Suprapubic skin (tissue), 4 donors: ENCODE results near the gene GPR35.

Source experiments
- CTCF ChIP-seq, 2 donors: fragments of 200-600 bp in 1 of 2; fragments of 450-650 bp in 1 of 2; sonication (generic) in 1 of 2; IDR thresholded peaks; one replicate each; pipeline ENCODE4 v1.5.1; 2016 to 2019; ENCODE audit warnings: antibody characterized with exemption in 2 of 2, mild to moderate bottlenecking in 1 of 2, moderate library complexity in 1 of 2
- EP300 ChIP-seq: sonication (generic); formaldehyde crosslinking; IDR thresholded peaks from one replicate; pipeline ENCODE4 v1.6.1; 2017; ENCODE audit warnings: antibody characterized with exemption
- POLR2A ChIP-seq, 2 donors: fragments of 450-650 bp; IDR thresholded peaks; one replicate each; pipeline ENCODE4 v1.6.1; 2017; ENCODE audit warnings: antibody characterized with exemption in 2 of 2, mild to moderate bottlenecking in 2 of 2, moderate library complexity in 2 of 2
- POLR2AphosphoS5 ChIP-seq, 3 donors: sonication (generic); formaldehyde crosslinking; IDR thresholded peaks; one replicate each; pipeline ENCODE4 v1.6.1; 2017; ENCODE audit warnings: antibody characterized with exemption in 3 of 3

DNA sequence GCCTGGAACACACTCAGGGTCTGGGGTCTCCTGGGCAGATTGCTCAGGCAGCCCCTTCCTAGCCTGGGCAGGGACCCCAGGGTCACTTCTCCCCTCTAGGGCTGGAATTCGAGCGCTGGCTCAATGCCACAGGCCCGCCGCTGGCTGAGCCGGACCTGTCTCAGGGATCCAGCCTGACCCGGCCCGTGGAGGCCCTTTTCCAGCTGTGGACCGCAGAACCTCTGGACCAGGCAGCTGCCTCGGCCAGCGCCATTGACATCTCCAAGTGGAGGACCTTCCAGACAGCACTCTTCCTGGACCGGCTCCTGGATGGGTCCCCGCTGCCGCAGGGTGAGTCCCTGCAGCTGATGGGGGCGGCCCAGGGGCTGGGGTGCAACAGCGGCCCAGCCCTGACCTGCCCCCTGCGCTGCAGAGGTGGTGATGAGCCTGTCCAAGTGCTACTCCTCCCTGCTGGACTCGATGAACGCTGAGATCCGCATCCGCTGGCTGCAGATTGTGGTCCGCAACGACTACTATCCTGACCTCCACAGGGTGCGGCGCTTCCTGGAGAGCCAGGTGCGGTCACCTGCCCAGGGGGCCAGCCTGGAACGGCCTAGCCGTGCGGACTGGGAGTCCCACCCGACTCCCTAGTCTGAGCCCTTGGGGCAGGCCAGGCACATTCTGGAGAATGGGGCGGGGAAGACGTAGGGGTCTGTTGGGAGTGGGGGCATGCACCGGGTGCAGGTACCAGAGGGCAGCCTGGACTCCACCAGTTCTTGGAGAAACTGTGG lies 48.7 kb upstream of the GPR35 start:
- no peak for TF ChIP-seq CTCF (IDR thresholded peaks at IDR 0.05)
- no peak for TF ChIP-seq EP300
- no peak for TF ChIP-seq POLR2AphosphoS5 (IDR thresholded peaks at IDR 0.05)
- TF ChIP-seq POLR2A (IDR thresholded peaks at IDR 0.05): no peak
